Measurements from ENCODE around the gene TLE1. TPM values are rescaled to one million over a fixed set of nuclear protein-coding genes. Genes with fewer than 3 reads are reported as not detected.

Gene TLE1
- total RNA-seq, 1 experiment from 2014 or later: 97.7 TPM

DNA sequence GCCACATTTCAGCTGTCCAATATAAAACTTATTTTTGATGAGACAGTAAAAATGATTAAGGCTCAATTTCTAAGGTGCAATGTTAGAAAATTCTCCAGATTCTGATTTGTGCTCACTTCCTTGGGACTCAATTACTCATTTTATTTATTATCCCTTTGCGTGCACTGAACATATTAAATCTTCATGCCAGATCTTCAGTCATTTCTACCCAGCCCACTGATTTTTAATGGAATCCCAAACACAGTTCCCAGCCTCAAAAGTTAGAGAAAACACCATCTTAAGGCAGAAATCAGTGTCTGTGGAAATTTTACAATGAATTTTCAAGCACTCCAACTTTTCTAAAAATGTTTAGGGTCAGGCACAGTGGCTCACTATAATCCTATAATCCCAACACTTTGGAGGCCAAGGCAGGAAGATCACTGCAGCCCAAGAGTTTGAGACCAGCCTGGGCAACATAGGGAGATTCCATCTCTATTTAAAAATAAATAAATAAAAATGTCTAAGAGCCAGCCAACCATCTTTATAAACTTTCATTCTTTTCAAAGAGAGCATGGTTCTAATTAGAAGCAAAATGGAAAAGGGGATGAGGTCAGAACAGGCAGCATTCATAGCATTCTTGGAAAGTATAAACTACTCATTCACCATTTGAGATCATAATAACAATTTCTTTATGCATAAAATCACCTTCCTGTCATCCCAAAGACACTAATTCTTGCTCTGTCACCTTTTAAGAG is 53.7 kb downstream of the TLE1 start (continued):
- TF ChIP-seq ATF2 (CRISPR knock-in tag; IDR thresholded peaks at IDR 0.05; ENCODE audit: borderline replicate concordance, low read depth) (no peak), CREM (CRISPR knock-in tag; IDR thresholded peaks at IDR 0.05) (no peak), TEAD1 (CRISPR knock-in tag; IDR thresholded peaks at IDR 0.05) (no peak), SMAD4 (CRISPR knock-in tag; IDR thresholded peaks at IDR 0.05) (no peak), CREB1 (CRISPR knock-in tag; IDR thresholded peaks at IDR 0.05) (no peak), TEAD4 (CRISPR knock-in tag; IDR thresholded peaks at IDR 0.05) (no peak), JUN (CRISPR knock-in tag; IDR thresholded peaks at IDR 0.05) (no peak), SP1 (CRISPR knock-in tag; conservative IDR thresholded peaks at IDR 0.05) (no peak)

DNA sequence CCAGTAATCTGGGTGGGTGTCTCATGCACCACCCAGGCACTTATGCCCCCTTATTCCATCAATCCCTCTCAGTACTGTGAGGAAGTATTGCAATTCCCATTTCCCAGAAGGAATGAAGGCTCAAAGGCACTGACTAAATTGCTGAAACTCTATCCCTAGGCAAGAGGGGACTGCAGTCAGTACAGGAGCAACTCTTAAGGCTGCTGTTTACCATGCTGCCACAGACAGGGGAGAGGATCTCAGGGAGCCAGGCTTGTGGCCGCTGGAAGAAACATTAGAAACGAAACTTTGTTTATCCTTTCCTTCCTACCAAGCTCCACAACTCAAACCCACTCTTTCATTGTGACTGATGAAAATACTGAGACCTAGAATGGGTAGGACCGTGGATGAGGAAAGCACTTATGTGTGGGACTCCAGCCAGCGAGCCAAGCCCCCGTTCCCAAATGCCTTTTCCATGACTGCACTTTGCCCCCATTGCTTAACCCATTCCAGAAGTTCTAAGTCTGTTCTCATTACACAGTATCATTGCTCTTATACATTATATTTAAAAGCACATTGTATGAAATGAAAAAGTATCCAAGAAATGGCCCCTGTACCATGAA is 54.3 kb downstream of the TLE1 start:
- Mint-ChIP-seq H3K4me3 (no peak overlapping the region), H3K27ac (peak overlapping the region; percentile 43), H3K9me3 (no peaks in the 10 kb centered on the region), H3K27me3 (ENCODE audit: low read depth) (no peaks in the 10 kb centered on the region), H3K36me3 (peaks cover 41% of the 10 kb centered on the region), H3K4me1 (peaks cover 50% of the 10 kb centered on the region)
- ChIA-PET CTCF (no interaction called here), POLR2A (no interaction called here)
- DNase-seq (ENCODE audit: low spot score): no peak
- no peak for ATAC-seq
- TF ChIP-seq, protein P1, sequence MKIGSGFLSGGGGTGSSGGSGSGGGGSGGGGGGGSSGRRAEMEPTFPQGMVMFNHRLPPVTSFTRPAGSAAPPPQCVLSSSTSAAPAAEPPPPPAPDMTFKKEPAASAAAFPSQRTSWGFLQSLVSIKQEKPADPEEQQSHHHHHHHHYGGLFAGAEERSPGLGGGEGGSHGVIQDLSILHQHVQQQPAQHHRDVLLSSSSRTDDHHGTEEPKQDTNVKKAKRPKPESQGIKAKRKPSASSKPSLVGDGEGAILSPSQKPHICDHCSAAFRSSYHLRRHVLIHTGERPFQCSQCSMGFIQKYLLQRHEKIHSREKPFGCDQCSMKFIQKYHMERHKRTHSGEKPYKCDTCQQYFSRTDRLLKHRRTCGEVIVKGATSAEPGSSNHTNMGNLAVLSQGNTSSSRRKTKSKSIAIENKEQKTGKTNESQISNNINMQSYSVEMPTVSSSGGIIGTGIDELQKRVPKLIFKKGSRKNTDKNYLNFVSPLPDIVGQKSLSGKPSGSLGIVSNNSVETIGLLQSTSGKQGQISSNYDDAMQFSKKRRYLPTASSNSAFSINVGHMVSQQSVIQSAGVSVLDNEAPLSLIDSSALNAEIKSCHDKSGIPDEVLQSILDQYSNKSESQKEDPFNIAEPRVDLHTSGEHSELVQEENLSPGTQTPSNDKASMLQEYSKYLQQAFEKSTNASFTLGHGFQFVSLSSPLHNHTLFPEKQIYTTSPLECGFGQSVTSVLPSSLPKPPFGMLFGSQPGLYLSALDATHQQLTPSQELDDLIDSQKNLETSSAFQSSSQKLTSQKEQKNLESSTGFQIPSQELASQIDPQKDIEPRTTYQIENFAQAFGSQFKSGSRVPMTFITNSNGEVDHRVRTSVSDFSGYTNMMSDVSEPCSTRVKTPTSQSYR (CRISPR knock-in tag; IDR thresholded peaks at IDR 0.05): no peak
- TF ChIP-seq NFE2L1 (CRISPR knock-in tag; IDR thresholded peaks at IDR 0.05): no peak
- TF ChIP-seq ZMAT4 (CRISPR knock-in tag; IDR thresholded peaks at IDR 0.05): no peak
- TF ChIP-seq CREB1 (CRISPR knock-in tag; IDR thresholded peaks at IDR 0.05): no peak
- TF ChIP-seq ZNF416 (CRISPR knock-in tag; IDR thresholded peaks at IDR 0.05): no peak
- no peak for TF ChIP-seq MXD4 (CRISPR knock-in tag; IDR thresholded peaks at IDR 0.05; ENCODE audit: borderline replicate concordance)
- TF ChIP-seq, protein P2, sequence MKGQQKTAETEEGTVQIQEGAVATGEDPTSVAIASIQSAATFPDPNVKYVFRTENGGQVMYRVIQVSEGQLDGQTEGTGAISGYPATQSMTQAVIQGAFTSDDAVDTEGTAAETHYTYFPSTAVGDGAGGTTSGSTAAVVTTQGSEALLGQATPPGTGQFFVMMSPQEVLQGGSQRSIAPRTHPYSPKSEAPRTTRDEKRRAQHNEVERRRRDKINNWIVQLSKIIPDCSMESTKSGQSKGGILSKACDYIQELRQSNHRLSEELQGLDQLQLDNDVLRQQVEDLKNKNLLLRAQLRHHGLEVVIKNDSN (CRISPR knock-in tag; IDR thresholded peaks at IDR 0.05): no peak
- no peak for TF ChIP-seq CREM (CRISPR knock-in tag; IDR thresholded peaks at IDR 0.05)
- no peak for TF ChIP-seq NR3C1 (CRISPR knock-in tag; conservative IDR thresholded peaks at IDR 0.05; ENCODE audit: low read depth)

GRCh38 chr9:81633952-81634854 is 55.1 kb downstream of the TLE1 start:
- DNase-seq (ENCODE audit: low spot score) (no peak), ATAC-seq (peak; percentile 19; the same call in 1 of the 2 replicates)
- Mint-ChIP-seq H3K4me1 (peaks cover 54% of the 10 kb centered on the region), H3K27me3 (ENCODE audit: low read depth) (no peaks in the 10 kb centered on the region), H3K4me3 (no peak overlapping the region), H3K27ac (peak overlapping the region; percentile 43), H3K36me3 (peaks cover 43% of the 10 kb centered on the region), H3K9me3 (no peaks in the 10 kb centered on the region)
- CTCF ChIA-PET: no interaction called here
- POLR2A ChIA-PET: no interaction called here
- no peak for TF ChIP-seq NR2C2 (CRISPR knock-in tag; IDR thresholded peaks at IDR 0.05)
- TF ChIP-seq ZNF671 (CRISPR knock-in tag; IDR thresholded peaks at IDR 0.05): no peak
- TF ChIP-seq, protein P3, sequence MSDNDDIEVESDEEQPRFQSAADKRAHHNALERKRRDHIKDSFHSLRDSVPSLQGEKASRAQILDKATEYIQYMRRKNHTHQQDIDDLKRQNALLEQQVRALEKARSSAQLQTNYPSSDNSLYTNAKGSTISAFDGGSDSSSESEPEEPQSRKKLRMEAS (CRISPR knock-in tag; IDR thresholded peaks at IDR 0.05): no peak
- TF ChIP-seq, protein P4, sequence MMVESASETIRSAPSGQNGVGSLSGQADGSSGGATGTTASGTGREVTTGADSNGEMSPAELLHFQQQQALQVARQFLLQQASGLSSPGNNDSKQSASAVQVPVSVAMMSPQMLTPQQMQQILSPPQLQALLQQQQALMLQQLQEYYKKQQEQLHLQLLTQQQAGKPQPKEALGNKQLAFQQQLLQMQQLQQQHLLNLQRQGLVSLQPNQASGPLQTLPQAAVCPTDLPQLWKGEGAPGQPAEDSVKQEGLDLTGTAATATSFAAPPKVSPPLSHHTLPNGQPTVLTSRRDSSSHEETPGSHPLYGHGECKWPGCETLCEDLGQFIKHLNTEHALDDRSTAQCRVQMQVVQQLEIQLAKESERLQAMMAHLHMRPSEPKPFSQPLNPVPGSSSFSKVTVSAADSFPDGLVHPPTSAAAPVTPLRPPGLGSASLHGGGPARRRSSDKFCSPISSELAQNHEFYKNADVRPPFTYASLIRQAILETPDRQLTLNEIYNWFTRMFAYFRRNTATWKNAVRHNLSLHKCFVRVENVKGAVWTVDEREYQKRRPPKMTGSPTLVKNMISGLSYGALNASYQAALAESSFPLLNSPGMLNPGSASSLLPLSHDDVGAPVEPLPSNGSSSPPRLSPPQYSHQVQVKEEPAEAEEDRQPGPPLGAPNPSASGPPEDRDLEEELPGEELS (CRISPR knock-in tag; IDR thresholded peaks at IDR 0.05): no peak
- TF ChIP-seq TP53 (CRISPR knock-in tag; IDR thresholded peaks at IDR 0.05): no peak
- TF ChIP-seq, protein P1 (CRISPR knock-in tag; IDR thresholded peaks at IDR 0.05): no peak
- TF ChIP-seq ZMAT4 (CRISPR knock-in tag; IDR thresholded peaks at IDR 0.05): no peak
